H9 (cell line): ENCODE data around the gene NDUFB10. TPM values are rescaled to one million over a fixed set of nuclear protein-coding genes. Genes with fewer than 3 reads are reported as not detected.

Experiments used
- DNase-seq: peaks from one replicate; pipeline ENCODE4 v3.0.0-alpha.2; 2017
- H2AFZ ChIP-seq: one replicate; pipeline ENCODE4 v1.6.1; 2013; ENCODE audit warnings: mild to moderate bottlenecking, low read length, control low read depth, moderate library complexity
- H2AK5ac ChIP-seq: 2 replicates; pipeline ENCODE4 v1.6.1; 2013; ENCODE audit warnings: low read length, control low read depth, mixed read lengths; ENCODE audit not compliant: insufficient read length
- H2BK120ac ChIP-seq: one replicate; pipeline ENCODE4 v1.6.1; 2013; ENCODE audit warnings: low read depth, mild to moderate bottlenecking, low read length, control low read depth, inconsistent platforms; ENCODE audit not compliant: poor library complexity, severe bottlenecking
- H2BK12ac ChIP-seq: 2 replicates; pipeline ENCODE4 v1.6.1; 2013; ENCODE audit warnings: low read length, control low read depth, mixed read lengths, low read depth; ENCODE audit not compliant: insufficient read length
- H2BK15ac ChIP-seq: 2 replicates; pipeline ENCODE4 v1.6.1; 2013; ENCODE audit warnings: low read depth, low read length, control low read depth
- H2BK20ac ChIP-seq: one replicate; pipeline ENCODE4 v1.6.1; 2013; ENCODE audit warnings: low read depth, mild to moderate bottlenecking, low read length, control low read depth, inconsistent platforms; ENCODE audit not compliant: poor library complexity, severe bottlenecking
- H2BK5ac ChIP-seq: 2 replicates; pipeline ENCODE4 v1.6.1; 2013; ENCODE audit warnings: low read length, control low read depth, mixed read lengths; ENCODE audit not compliant: insufficient read length
- H3K14ac ChIP-seq: 2 replicates; pipeline ENCODE4 v1.6.1; 2013; ENCODE audit warnings: low read length, control low read depth; ENCODE audit not compliant: insufficient read depth
- H3K18ac ChIP-seq: 2 replicates; pipeline ENCODE4 v1.6.1; 2013; ENCODE audit warnings: low read depth, mild to moderate bottlenecking, mixed read lengths, low read length, control low read depth; ENCODE audit not compliant: insufficient read length
- H3K23ac ChIP-seq: 2 replicates; pipeline ENCODE4 v1.6.1; 2013; ENCODE audit warnings: low read length, control low read depth, mixed read lengths, low read depth; ENCODE audit not compliant: insufficient read length
- H3K23me2 ChIP-seq: 2 replicates; pipeline ENCODE4 v1.6.1; 2013; ENCODE audit warnings: low read depth, mild to moderate bottlenecking, mixed read lengths, low read length, control low read depth; ENCODE audit not compliant: insufficient read length, poor library complexity, severe bottlenecking
- H3K27ac ChIP-seq: 2 replicates; pipeline ENCODE4 v1.5.1; 2013; ENCODE audit warnings: low read length, control low read depth, mixed read lengths, low read depth; ENCODE audit not compliant: insufficient read length
- H3K27me3 ChIP-seq: 2 replicates; pipeline ENCODE4 v1.6.1; 2013; ENCODE audit warnings: low read length, control low read depth, inconsistent platforms; ENCODE audit not compliant: insufficient read depth
- H3K4ac ChIP-seq: 2 replicates; pipeline ENCODE4 v1.6.1; 2013; ENCODE audit warnings: low read depth, mild to moderate bottlenecking, control low read depth, inconsistent platforms, low read length, moderate library complexity
- H3K4me1 ChIP-seq: 2 replicates; pipeline ENCODE4 v1.6.1; 2013; ENCODE audit warnings: low read length, control low read depth, inconsistent platforms; ENCODE audit not compliant: insufficient read depth
- H3K4me2 ChIP-seq: 2 replicates; pipeline ENCODE4 v1.6.1; 2013; ENCODE audit warnings: low read length, control low read depth, mixed read lengths; ENCODE audit not compliant: insufficient read length, insufficient read depth
- H3K56ac ChIP-seq: 2 replicates; pipeline ENCODE4 v1.6.1; 2013; ENCODE audit warnings: low read depth, mild to moderate bottlenecking, mixed read lengths, low read length, control low read depth; ENCODE audit not compliant: insufficient read length
- H3K79me1 ChIP-seq: 2 replicates; pipeline ENCODE4 v1.6.1; 2013; ENCODE audit warnings: low read depth, mild to moderate bottlenecking, moderate library complexity, low read length, control low read depth, inconsistent platforms; ENCODE audit not compliant: insufficient read depth, poor library complexity, severe bottlenecking
- H3K79me2 ChIP-seq: 2 replicates; pipeline ENCODE4 v1.6.1; 2013; ENCODE audit warnings: low read length, control low read depth, inconsistent platforms; ENCODE audit not compliant: insufficient read depth
- H3K9ac ChIP-seq: 2 replicates; pipeline ENCODE4 v1.6.1; 2013; ENCODE audit warnings: low read length, control low read depth, mixed read lengths; ENCODE audit not compliant: insufficient read length; ENCODE audit errors: extremely low read depth
- H3K9me3 ChIP-seq: one replicate; pipeline ENCODE4 v1.6.1; 2013; ENCODE audit warnings: low read depth, low read length, inconsistent platforms; ENCODE audit not compliant: control insufficient read depth
- H3T11ph ChIP-seq: one replicate; pipeline ENCODE4 v1.6.1; 2013; ENCODE audit warnings: mild to moderate bottlenecking, low read length, control low read depth, inconsistent platforms
- H4K20me1 ChIP-seq: one replicate; pipeline ENCODE4 v1.6.1; 2013; ENCODE audit not compliant: control insufficient read depth, insufficient read length, insufficient read depth
- H4K5ac ChIP-seq: 2 replicates; pipeline ENCODE4 v1.6.1; 2013; ENCODE audit warnings: low read depth, mild to moderate bottlenecking, mixed read lengths, low read length, control low read depth; ENCODE audit not compliant: insufficient read length
- H4K8ac ChIP-seq: replicated peaks from 2 replicates; pipeline ENCODE4 v1.6.1; 2013; ENCODE audit warnings: low read length, control low read depth, mixed read lengths, low read depth; ENCODE audit not compliant: insufficient read length
- H4K91ac ChIP-seq: 2 replicates; pipeline ENCODE4 v1.6.1; 2013; ENCODE audit warnings: low read depth, mild to moderate bottlenecking, moderate library complexity, mixed read lengths, low read length, control low read depth; ENCODE audit not compliant: insufficient read length
- H3K27ac Mint-ChIP-seq, 3 experiments: 2 replicates in 2 of 3; 3 replicates in 1 of 3; pipeline ENCODE4 v1.8.0; 2020 to 2021; ENCODE audit warnings: mixed read lengths in 3 of 3, mild to moderate bottlenecking in 1 of 3, moderate library complexity in 1 of 3
- H3K27me3 Mint-ChIP-seq: 2 replicates; pipeline ENCODE4 v1.8.0; 2021; ENCODE audit warnings: low read depth, mild to moderate bottlenecking, moderate library complexity, mixed read lengths
- H3K36me3 Mint-ChIP-seq, 3 experiments: 2 replicates in 2 of 3; 3 replicates in 1 of 3; pipeline ENCODE4 v1.8.0; 2020 to 2021; ENCODE audit warnings: low read depth in 3 of 3, mixed read lengths in 3 of 3; ENCODE audit not compliant: insufficient read depth in 1 of 3
- H3K4me1 Mint-ChIP-seq, 2 experiments: 2 replicates each; pipeline ENCODE4 v1.8.0; 2020; ENCODE audit warnings: mixed read lengths in 2 of 2
- H3K4me3 Mint-ChIP-seq, 2 experiments: 2 replicates in 1 of 2; 3 replicates in 1 of 2; pipeline ENCODE4 v1.8.0; 2020 to 2021; ENCODE audit warnings: mild to moderate bottlenecking in 2 of 2, mixed read lengths in 2 of 2, moderate library complexity in 1 of 2
- H3K9me3 Mint-ChIP-seq, 2 experiments: 2 replicates in 1 of 2; 3 replicates in 1 of 2; pipeline ENCODE4 v1.8.0; 2020; ENCODE audit warnings: mild to moderate bottlenecking in 2 of 2, mixed read lengths in 2 of 2, moderate library complexity in 1 of 2
- WGBS: extraction: QIAGEN DNeasy Blood & Tissue Kit; methylation state at CpG from one replicate; pipeline ENCODE4 v1.1.7; 2013; ENCODE audit warnings: missing lambda C conversion rate, low lambda C conversion rate, mixed read lengths; ENCODE audit not compliant: insufficient read length; ENCODE audit errors: extremely low coverage; 5-methylcytosine and 5-hydroxymethylcytosine counted together
- total RNA-seq: library from RNA; stranded (reverse); gene quantifications from 2 replicates; pipeline ENCODE4 v1.2.1, GENCODE V29; 2021
- TF ChIP-seq, protein P1 (sequence below): fragments of 200-600 bp; sonication (generic); conservative IDR thresholded peaks from 3 replicates; pipeline ENCODE4 v1.8.0; 2021; ENCODE audit warnings: antibody characterized with exemption, mild to moderate bottlenecking

NDUFB10 gene
- total RNA-seq, 1 experiment from 2014 or later = 191 TPM

DNA sequence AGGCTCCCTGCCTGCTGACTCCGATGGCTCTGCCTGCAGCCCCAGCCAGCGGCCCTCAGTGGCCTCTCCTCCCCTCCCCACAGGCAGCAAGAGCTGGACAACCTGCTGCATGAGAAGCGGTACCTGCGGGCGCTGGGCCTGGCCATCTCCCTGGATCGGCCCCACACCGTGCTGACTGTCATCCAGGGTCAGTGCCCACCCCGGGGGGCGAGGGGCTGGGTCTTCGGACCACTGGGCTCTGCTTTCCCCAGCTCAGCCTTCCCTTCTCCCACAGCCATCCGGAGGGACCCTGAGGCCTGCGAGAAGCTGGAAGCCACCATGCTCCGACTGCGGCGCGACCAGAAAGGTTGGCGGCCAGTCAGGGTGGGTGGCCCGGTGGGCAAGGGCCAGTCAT, 18.5 kb downstream of the NDUFB10 start:
- H2AFZ ChIP-seq = no peak overlapping the region
- H3K23ac ChIP-seq = no peak overlapping the region
- H3K79me1 ChIP-seq = no peaks in the 10 kb centered on the region
- H3T11ph ChIP-seq = no peak overlapping the region
- H4K20me1 ChIP-seq = no peaks in the 10 kb centered on the region
- no peak overlapping the region for H3K14ac ChIP-seq
- H2BK12ac ChIP-seq = no peak overlapping the region
- H3K36me3 Mint-ChIP-seq = peaks cover 10 to 27% (median 23%) of the 10 kb centered on the region in 3 experiments
- H3K9ac ChIP-seq = no peak overlapping the region
- TF ChIP-seq, protein P1, sequence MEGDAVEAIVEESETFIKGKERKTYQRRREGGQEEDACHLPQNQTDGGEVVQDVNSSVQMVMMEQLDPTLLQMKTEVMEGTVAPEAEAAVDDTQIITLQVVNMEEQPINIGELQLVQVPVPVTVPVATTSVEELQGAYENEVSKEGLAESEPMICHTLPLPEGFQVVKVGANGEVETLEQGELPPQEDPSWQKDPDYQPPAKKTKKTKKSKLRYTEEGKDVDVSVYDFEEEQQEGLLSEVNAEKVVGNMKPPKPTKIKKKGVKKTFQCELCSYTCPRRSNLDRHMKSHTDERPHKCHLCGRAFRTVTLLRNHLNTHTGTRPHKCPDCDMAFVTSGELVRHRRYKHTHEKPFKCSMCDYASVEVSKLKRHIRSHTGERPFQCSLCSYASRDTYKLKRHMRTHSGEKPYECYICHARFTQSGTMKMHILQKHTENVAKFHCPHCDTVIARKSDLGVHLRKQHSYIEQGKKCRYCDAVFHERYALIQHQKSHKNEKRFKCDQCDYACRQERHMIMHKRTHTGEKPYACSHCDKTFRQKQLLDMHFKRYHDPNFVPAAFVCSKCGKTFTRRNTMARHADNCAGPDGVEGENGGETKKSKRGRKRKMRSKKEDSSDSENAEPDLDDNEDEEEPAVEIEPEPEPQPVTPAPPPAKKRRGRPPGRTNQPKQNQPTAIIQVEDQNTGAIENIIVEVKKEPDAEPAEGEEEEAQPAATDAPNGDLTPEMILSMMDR = no peak
- no peak overlapping the region for H3K56ac ChIP-seq
- no peak overlapping the region for H4K8ac ChIP-seq
- no peak overlapping the region for H2BK5ac ChIP-seq
- no peaks in the 10 kb centered on the region for H3K4me1 ChIP-seq
- no peak overlapping the region for H3K4me3 Mint-ChIP-seq
- H2BK20ac ChIP-seq = no peak overlapping the region
- peaks cover 10% of the 10 kb centered on the region for H3K23me2 ChIP-seq
- H3K18ac ChIP-seq = no peak overlapping the region
- H3K27me3 ChIP-seq = peaks cover 22% of the 10 kb centered on the region
- peaks cover 10 to 16% of the 10 kb centered on the region in 2 experiments for H3K4me1 Mint-ChIP-seq
- WGBS = no CpG with 5 or more reads among the region's 18 CpGs
- H2BK120ac ChIP-seq = no peak overlapping the region
- no peak overlapping the region for H3K27ac ChIP-seq
- DNase-seq = no peak
- H3K9me3 Mint-ChIP-seq = no peaks in the 10 kb centered on the region
- no peak overlapping the region for H3K4me2 ChIP-seq
- no peak overlapping the region for H2BK15ac ChIP-seq
- H3K27me3 Mint-ChIP-seq = peaks cover 36% of the 10 kb centered on the region
- H3K27ac Mint-ChIP-seq = no peak overlapping the region
- H4K5ac ChIP-seq = no peak overlapping the region
- no peaks in the 10 kb centered on the region for H3K9me3 ChIP-seq
- H4K91ac ChIP-seq = no peak overlapping the region
- H3K79me2 ChIP-seq = peaks cover under 1% of the 10 kb centered on the region; the same call in 1 of the 2 replicates
- H3K4ac ChIP-seq = no peak overlapping the region
- H2AK5ac ChIP-seq = no peak overlapping the region
